Measurements from ENCODE around the gene DHX15. TPM values are rescaled to one million over a fixed set of nuclear protein-coding genes. Genes with fewer than 3 reads are reported as not detected.

Gene DHX15
- total and polyA plus RNA-seq, 2 experiments from 2014 or later: 80.4 to 117 TPM

DNA sequence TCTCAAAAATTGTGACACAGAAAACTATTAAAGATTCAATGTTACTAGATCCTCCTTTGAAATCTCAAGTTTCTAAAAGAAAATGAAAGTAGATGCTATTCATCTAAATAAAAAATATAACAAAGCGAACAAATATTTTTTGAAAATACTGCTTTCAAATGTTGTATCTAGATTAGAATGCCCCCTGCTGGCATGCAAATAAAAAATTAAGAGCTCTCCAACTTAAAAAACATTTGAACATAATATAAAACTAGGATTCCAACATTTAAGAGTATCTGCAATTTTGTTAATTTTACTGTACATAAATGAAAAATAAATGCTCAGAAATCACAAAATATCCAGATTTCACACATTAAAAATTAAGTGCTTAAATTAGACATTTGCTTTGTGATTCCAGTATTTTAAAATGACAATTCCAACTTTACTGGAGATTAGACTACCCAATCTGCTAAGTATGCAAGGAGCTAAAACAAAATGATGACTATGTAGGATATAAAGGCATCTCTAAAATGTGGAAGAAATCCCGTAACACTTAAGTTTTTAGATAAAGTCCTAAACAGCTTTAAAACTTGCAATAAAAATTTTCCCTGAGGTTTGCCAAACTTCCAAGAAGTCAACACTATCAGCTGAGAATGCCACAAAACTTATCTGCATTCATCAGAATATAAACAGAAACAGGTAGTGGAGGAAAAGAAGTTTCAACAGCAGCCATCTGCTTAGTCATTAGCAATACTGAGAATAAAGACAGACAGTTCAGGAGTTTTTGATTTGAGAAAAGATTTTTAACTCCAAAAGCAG lies 32.7 kb downstream of the DHX15 start:
- Histone ChIP-seq H4K20me1 (ENCODE audit: insufficient read depth) (peaks cover 13% of the 10 kb centered on the region), H3K79me2 (ENCODE audit: insufficient read depth) (peaks cover 97% of the 10 kb centered on the region), H3K9me2 (ENCODE audit: insufficient read depth) (no peaks in the 10 kb centered on the region), H3F3A (ENCODE audit: insufficient read depth) (peaks cover 12% of the 10 kb centered on the region; the same call in 1 of the 2 replicates), H3K4me3 (no peak overlapping the region), H3K4me2 (ENCODE audit: unreplicated experiment) (peak overlapping the region; percentile 6), H3K27me3 (replicated peaks; ENCODE audit: insufficient read depth) (no peaks in the 10 kb centered on the region), H3K9me3 (ENCODE audit: low read depth) (no peaks in the 10 kb centered on the region), H3K4me1 (ENCODE audit: insufficient read depth) (peaks cover 20% of the 10 kb centered on the region), H3K9ac (peak overlapping the region; percentile 4), H3K36me3 (ENCODE audit: low read depth) (peaks cover 35% of the 10 kb centered on the region; the same call in 1 of the 2 replicates), H3K27ac (peak overlapping the region; percentile 14), H2AFZ (no peak overlapping the region)
- peak; percentile 55 for DNase-seq
- no peak for TF ChIP-seq EZH2 (IDR thresholded peaks at IDR 0.05; ENCODE audit: insufficient read depth, poor library complexity, severe bottlenecking)
- TF ChIP-seq EZH2phosphoT487 (IDR thresholded peaks at IDR 0.05; ENCODE audit: insufficient read depth, low read depth): no peak
- WGBS, 2 experiments (ENCODE audit: low coverage in 1 of 2, low lambda C conversion rate in 2 of 2, missing lambda C conversion rate in 2 of 2): 63 to 80% methylated on average over 2 of the region's 2 CpGs
- in situ Hi-C loops (cut with MboI): no loop called here

GRCh38 chr4:24550441-24551175 lies 33.7 kb downstream of the DHX15 start:
- in situ Hi-C loops (cut with MboI): no loop called here
- Histone ChIP-seq H3F3A (ENCODE audit: insufficient read depth) (0 out of 2 replicates have a peak, but pooled peaks cover 7% of the 10 kb centered on the region), H3K27me3 (replicated peaks; ENCODE audit: insufficient read depth) (no peaks in the 10 kb centered on the region), H3K9me3 (ENCODE audit: low read depth) (no peaks in the 10 kb centered on the region), H4K20me1 (ENCODE audit: insufficient read depth) (peaks cover 6% of the 10 kb centered on the region; the same call in 1 of the 2 replicates), H3K27ac (no peak overlapping the region), H3K4me2 (ENCODE audit: unreplicated experiment) (no peak overlapping the region), H3K79me2 (ENCODE audit: insufficient read depth) (peaks cover 97% of the 10 kb centered on the region), H3K4me3 (no peak overlapping the region), H3K4me1 (ENCODE audit: insufficient read depth) (peaks cover 16% of the 10 kb centered on the region), H3K36me3 (ENCODE audit: low read depth) (peaks cover 37% of the 10 kb centered on the region; the same call in 1 of the 2 replicates), H2AFZ (no peak overlapping the region), H3K9ac (no peak overlapping the region), H3K9me2 (ENCODE audit: insufficient read depth) (no peaks in the 10 kb centered on the region)
- TF ChIP-seq EZH2phosphoT487 (IDR thresholded peaks at IDR 0.05; ENCODE audit: insufficient read depth, low read depth) (no peak), EZH2 (IDR thresholded peaks at IDR 0.05; ENCODE audit: insufficient read depth, poor library complexity, severe bottlenecking) (no peak)
- 84 to 89% methylated on average over 6 of the region's 6 CpGs for WGBS, 2 experiments (ENCODE audit: low coverage in 1 of 2, low lambda C conversion rate in 2 of 2, missing lambda C conversion rate in 2 of 2)
- no peak for DNase-seq

GRCh38 chr4:24547979-24548378 lies 36.4 kb downstream of the DHX15 start:
- in situ Hi-C loops (cut with MboI): no loop called here
- Histone ChIP-seq H3K9ac (no peak overlapping the region), H3K79me2 (ENCODE audit: insufficient read depth) (peaks cover 97% of the 10 kb centered on the region), H3K4me2 (ENCODE audit: unreplicated experiment) (no peak overlapping the region), H4K20me1 (ENCODE audit: insufficient read depth) (peaks cover 6% of the 10 kb centered on the region; the same call in 1 of the 2 replicates), H3K27me3 (replicated peaks; ENCODE audit: insufficient read depth) (no peaks in the 10 kb centered on the region), H3F3A (ENCODE audit: insufficient read depth) (0 out of 2 replicates have a peak, but pooled peaks cover 11% of the 10 kb centered on the region), H3K36me3 (ENCODE audit: low read depth) (peaks cover 31% of the 10 kb centered on the region; the same call in 1 of the 2 replicates), H3K9me2 (ENCODE audit: insufficient read depth) (no peaks in the 10 kb centered on the region), H2AFZ (no peak overlapping the region), H3K27ac (no peak overlapping the region), H3K9me3 (ENCODE audit: low read depth) (no peaks in the 10 kb centered on the region), H3K4me3 (no peak overlapping the region), H3K4me1 (ENCODE audit: insufficient read depth) (peaks cover 28% of the 10 kb centered on the region)
- WGBS, 2 experiments (ENCODE audit: low coverage in 1 of 2, low lambda C conversion rate in 2 of 2, missing lambda C conversion rate in 2 of 2): 95 to 96% methylated on average over 11 of the region's 11 CpGs
- no peak for DNase-seq
- TF ChIP-seq EZH2phosphoT487 (IDR thresholded peaks at IDR 0.05; ENCODE audit: insufficient read depth, low read depth) (no peak), EZH2 (IDR thresholded peaks at IDR 0.05; ENCODE audit: insufficient read depth, poor library complexity, severe bottlenecking) (no peak)

GRCh38 chr4:24544208-24544988 lies 40.0 kb downstream of the DHX15 start:
- no peaks in the 10 kb centered on the region for H3K9me3 ChIP-seq (ENCODE audit: low read depth)
- H3K27ac ChIP-seq: no peak overlapping the region
- no peak overlapping the region for H2AFZ ChIP-seq
- H3K9me2 ChIP-seq (ENCODE audit: insufficient read depth): no peaks in the 10 kb centered on the region
- H3K27me3 ChIP-seq (replicated peaks; ENCODE audit: insufficient read depth): no peaks in the 10 kb centered on the region
- 59 to 64% methylated on average over 4 of the region's 4 CpGs for WGBS, 2 experiments (ENCODE audit: low coverage in 1 of 2, low lambda C conversion rate in 2 of 2, missing lambda C conversion rate in 2 of 2)
- peaks cover 97% of the 10 kb centered on the region for H3K79me2 ChIP-seq (ENCODE audit: insufficient read depth)
- H3K4me2 ChIP-seq (ENCODE audit: unreplicated experiment): no peak overlapping the region
- in situ Hi-C loops (cut with MboI): no loop called here
- H3K9ac ChIP-seq: no peak overlapping the region
- H4K20me1 ChIP-seq (ENCODE audit: insufficient read depth): peaks cover 3% of the 10 kb centered on the region; the same call in 1 of the 2 replicates
- peaks cover 53% of the 10 kb centered on the region for H3K36me3 ChIP-seq (ENCODE audit: low read depth)
- no peak for DNase-seq
- TF ChIP-seq EZH2phosphoT487 (IDR thresholded peaks at IDR 0.05; ENCODE audit: insufficient read depth, low read depth) (no peak), EZH2 (IDR thresholded peaks at IDR 0.05; ENCODE audit: insufficient read depth, poor library complexity, severe bottlenecking) (no peak)
- H3K4me3 ChIP-seq: no peak overlapping the region
- H3K4me1 ChIP-seq (ENCODE audit: insufficient read depth): peaks cover 11% of the 10 kb centered on the region; the same call in 1 of the 2 replicates
- 0 out of 2 replicates have a peak, but pooled peaks cover 7% of the 10 kb centered on the region for H3F3A ChIP-seq (ENCODE audit: insufficient read depth)

Measured in GM23248 (cell line).